Mesodermal cell (in vitro differentiated cells): ENCODE results near the gene RALGAPB.
"Not testable (repeated sequence)": the region's sequence is repeated elsewhere in the genome, so short reads cannot be mapped to it uniquely, and the experiment has no call there.

Experiments
- H3K27ac ChIP-seq: 2 replicates; pipeline ENCODE4 v1.7.0; 2013; ENCODE audit warnings: mild to moderate bottlenecking, low read depth, low read length, moderate library complexity; ENCODE audit not compliant: severe bottlenecking
- H3K36me3 ChIP-seq: 2 replicates; pipeline ENCODE4 v1.7.1; 2013; ENCODE audit warnings: mild to moderate bottlenecking, low read length, moderate library complexity; ENCODE audit not compliant: control insufficient read depth, insufficient read depth
- H3K4me1 ChIP-seq: one replicate; pipeline ENCODE4 v1.7.1; 2013; ENCODE audit warnings: mild to moderate bottlenecking, low read length; ENCODE audit not compliant: insufficient read depth, control insufficient read depth, poor library complexity, severe bottlenecking
- H3K4me3 ChIP-seq: 2 replicates; pipeline ENCODE4 v1.7.0; 2013; ENCODE audit warnings: low read length, control low read depth, mild to moderate bottlenecking; ENCODE audit not compliant: insufficient read depth, poor library complexity, severe bottlenecking; ENCODE audit errors: extremely low read depth
- H3K9me3 ChIP-seq: 2 replicates; pipeline ENCODE4 v1.7.1; 2013; ENCODE audit warnings: mild to moderate bottlenecking, low read length, moderate library complexity; ENCODE audit not compliant: control insufficient read depth
- WGBS, 2 experiments: methylation state at CpG; one replicate each; pipeline ENCODE4 v1.1.5; 2013; ENCODE audit warnings: missing lambda C conversion rate in 2 of 2; ENCODE audit not compliant: insufficient coverage in 2 of 2; 5-methylcytosine and 5-hydroxymethylcytosine counted together

RALGAPB gene

DNA sequence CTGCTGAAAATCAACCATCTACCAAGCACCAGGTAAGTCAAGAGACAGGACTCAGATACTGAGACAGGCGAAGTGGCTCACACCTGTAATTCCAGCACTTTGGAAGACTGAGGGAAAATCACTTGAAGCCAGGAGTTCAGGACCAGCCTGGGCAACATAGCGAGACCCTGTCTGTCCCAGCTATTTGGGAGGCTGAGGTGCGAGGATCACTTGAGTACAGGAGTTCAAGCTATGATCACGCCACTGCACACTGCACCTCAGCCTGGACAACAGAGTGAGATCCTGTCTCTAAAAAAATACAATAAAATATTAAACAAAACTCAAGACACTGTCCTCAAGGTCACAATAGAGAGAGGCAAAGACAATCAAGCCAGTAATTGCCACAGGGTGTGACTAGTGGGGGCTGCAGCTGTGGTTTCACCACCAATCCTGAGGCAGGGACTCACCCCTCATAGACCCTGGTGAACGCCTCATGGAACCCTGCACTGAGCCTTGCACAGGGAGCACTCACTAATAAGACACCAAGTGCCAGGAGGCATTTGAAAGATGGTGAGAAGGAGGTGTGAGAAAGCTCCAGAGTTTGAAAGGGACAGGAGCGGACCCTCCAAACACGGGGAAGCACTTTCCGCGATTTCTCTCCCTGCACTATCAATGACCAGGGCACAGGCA, 39.2 kb upstream of the RALGAPB start:
- Histone ChIP-seq H3K9me3 (no peaks in the 10 kb centered on the region), H3K27ac (no peak overlapping the region), H3K4me3 (peak overlapping the region; percentile 87), H3K36me3 (peaks cover 59% of the 10 kb centered on the region), H3K4me1 (peaks cover 17% of the 10 kb centered on the region)
- WGBS, 2 experiments = 78 to 91% methylated on average over 8 of the region's 9 CpGs

DNA sequence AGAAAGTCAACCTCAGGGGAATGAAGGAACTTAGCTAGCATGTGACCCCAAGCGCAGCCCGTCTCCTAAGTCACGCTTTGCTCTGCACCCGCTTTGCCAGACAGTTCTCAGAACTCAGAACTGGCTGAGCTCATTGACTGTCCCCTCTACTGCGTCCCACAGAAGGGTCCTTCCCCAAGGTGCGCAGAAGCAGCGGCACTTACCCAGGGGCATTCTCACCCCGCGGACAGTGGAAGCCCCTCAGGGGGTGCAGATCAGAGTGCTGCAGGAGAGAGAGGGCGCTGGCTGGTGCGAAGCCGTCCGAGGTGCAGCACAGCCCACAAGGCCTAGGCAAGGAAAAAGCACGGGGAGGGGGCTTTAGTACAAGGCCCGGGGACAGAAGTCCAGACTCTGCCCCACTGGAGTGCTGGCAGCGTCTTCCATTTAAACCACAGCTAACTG, 38.3 kb upstream of the RALGAPB start:
- H3K4me1 ChIP-seq = peaks cover 12% of the 10 kb centered on the region
- 3 to 6% methylated on average over 12 to 14 of the region's 16 CpGs for WGBS, 2 experiments
- H3K27ac ChIP-seq = peak overlapping the region; percentile 88
- no peaks in the 10 kb centered on the region for H3K9me3 ChIP-seq
- peaks cover 50% of the 10 kb centered on the region for H3K36me3 ChIP-seq
- H3K4me3 ChIP-seq = peak overlapping the region; percentile 87

DNA sequence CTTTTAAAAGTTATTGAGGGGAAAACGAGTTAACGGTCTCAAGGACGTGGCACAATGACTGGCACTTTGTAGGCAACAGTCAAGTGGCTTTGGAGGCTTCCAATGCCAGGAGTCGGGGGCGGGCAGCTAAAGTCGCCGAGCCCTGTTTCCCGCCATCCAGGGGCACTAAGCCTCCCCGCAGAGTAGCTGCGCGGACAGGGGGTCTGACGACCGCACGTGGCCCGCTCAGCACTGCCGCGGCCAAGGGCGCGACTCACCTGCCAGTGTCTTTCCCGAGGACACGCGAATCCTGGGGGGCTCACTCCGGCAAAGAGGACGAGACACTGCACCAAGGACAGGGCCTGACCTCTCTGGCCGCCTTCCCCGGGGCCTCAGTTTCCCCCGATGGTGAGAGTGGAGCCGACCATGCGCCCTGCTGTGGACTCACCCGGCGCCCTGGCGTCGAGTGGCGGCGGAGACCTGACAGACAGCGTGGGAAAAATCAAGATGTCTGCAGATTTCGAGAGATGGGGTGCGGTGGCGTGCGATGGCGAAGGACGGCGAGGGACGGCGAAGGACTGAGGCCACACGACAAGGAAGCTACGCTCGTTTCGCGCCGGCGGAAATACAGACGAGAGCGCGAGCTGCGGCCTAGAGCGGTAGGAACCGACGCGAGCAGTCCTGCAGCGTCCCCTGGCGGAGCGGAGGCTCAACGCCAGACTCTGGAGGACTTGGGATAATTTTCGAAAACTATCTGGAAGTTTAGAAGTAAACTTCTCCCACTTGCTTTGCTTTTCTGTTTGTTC, 37.7 kb upstream of the RALGAPB start, which contains the start of gene SNHG17:
Gene SNHG17, minus strand, starts transcription at position 559 of the 785 bp plus-strand sequence.
- Histone ChIP-seq H3K36me3 (peaks cover 44% of the 10 kb centered on the region), H3K27ac (peak within 1 kb of the TSS; percentile 88), H3K4me3 (peak within 1 kb of the TSS; percentile 87), H3K9me3 (no peaks in the 10 kb centered on the region), H3K4me1 (peaks cover 12% of the 10 kb centered on the region)
- 1% methylated on average over 63 of the region's 65 CpGs for WGBS, 2 experiments

DNA sequence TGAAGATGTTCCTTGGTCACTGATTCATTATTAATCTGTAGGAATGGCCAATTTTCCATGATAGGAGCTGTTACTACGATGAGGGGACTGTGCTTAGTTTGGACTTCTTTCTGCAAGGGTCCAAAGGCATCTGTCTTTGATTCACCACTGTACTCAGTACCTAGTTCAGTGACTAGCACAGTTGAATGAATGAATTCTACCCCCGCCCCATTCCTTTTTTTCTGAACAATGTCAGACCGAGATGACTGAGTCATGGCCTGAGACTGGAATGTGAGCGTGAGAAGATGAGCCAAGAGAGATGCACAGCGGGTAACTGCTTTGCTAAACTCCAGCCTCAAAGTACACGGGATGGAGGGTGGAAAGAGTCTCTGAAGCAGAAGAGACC, 37.1 kb upstream of the RALGAPB start:
- Histone ChIP-seq H3K9me3 (no peaks in the 10 kb centered on the region), H3K4me3 (peak overlapping the region; percentile 87), H3K36me3 (peaks cover 39% of the 10 kb centered on the region), H3K27ac (peak overlapping the region; percentile 88), H3K4me1 (peaks cover 12% of the 10 kb centered on the region)
- 60 to 76% methylated on average over 4 to 6 of the region's 6 CpGs for WGBS, 2 experiments

DNA sequence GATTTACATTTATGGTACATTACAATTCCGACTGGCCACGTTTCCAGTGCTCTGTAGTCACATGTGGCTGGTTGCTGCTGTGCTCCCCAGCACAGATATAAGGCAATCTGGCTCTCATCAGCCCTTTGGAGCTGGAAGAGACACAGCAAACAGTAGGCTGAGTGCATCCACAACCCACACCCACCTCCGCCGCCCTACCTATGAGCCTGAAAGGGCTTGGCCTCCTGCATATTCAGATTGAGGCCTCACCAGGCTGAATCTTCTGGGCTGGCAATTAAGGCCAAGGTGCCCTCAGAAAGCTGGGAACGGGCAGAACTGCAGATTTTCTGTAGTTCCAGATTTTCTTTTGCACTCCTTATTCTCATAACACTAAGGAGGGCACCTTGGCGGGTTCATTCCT, 34.8 kb upstream of the RALGAPB start:
- H3K4me1 ChIP-seq = peaks cover 8% of the 10 kb centered on the region
- 71 to 93% methylated on average over 3 of the region's 6 CpGs for WGBS, 2 experiments
- no peaks in the 10 kb centered on the region for H3K9me3 ChIP-seq
- peaks cover 17% of the 10 kb centered on the region for H3K36me3 ChIP-seq
- no peak overlapping the region for H3K27ac ChIP-seq
- H3K4me3 ChIP-seq = no peak overlapping the region

DNA sequence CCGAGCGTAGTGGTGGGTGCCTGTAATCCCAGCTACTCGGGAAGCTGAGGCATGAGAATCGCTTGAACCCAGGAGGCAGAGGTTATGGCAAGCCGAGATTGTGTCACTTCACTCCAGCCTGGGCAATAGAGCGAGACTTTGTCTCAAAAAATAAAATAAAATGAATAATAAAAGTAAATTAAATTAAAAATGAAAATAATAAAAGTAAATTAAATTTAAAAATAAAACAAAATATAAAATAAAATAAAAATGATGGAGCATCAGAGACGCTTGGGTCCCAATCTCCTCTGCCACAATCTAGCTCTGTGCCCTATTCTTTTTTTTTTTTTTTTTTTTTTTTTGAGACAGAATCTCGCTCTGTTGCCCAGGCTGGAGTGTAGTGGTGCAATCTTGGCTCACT, 31.5 kb upstream of the RALGAPB start:
- not testable (repeated sequence) for H3K9me3 ChIP-seq, H3K4me3 ChIP-seq, H3K36me3 ChIP-seq, H3K27ac ChIP-seq, H3K4me1 ChIP-seq
- 88 to 95% methylated on average over 4 to 5 of the region's 8 CpGs for whole genome bisulfite sequencing, 2 experiments

DNA sequence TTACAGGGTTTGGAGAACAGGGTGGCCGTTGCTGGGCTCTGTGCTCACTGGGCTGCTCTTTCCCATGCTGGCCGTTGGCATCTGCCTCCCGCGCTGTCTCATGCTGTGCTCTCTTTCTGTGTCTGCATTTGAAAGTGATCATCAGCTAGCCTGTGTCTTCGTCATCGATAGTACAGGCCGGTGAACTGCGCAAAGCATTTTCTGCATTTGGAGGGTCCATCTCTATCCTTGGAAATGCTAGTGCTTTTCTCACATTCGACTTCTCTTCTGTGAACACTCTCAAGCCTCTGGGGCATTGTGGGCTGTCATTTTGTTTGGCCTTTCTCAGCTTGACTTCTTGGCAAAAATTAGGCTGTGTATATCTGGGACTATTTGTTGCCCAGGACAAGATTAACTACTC, 30.7 kb upstream of the RALGAPB start:
- WGBS, 2 experiments = 54 to 58% methylated on average over 8 to 9 of the region's 9 CpGs
- Histone ChIP-seq H3K4me3 (no peak overlapping the region), H3K4me1 (no peaks in the 10 kb centered on the region), H3K9me3 (no peaks in the 10 kb centered on the region), H3K36me3 (no peaks in the 10 kb centered on the region), H3K27ac (no peak overlapping the region)

DNA sequence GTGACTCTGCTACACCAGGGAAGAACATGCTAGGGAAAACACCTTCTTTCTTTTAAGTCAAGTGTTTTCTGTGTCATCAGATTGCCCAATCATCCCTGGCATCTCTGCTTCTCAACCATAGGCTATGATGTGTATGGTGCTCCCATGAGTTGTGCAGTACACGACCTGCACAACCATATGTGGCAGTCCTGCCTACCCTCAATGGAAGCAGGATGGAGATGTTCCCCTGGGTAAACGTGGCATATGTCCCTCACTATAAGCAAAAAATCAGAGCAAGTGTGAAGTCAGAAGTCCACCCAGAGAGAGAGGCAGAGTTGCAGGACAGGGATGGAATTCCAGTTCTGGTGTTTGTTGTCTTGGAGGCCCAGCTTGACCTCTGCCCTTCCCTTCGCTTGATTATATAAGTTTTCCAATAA, 27.3 kb upstream of the RALGAPB start:
- H3K4me3 ChIP-seq = no peak overlapping the region
- no peaks in the 10 kb centered on the region for H3K9me3 ChIP-seq

DNA sequence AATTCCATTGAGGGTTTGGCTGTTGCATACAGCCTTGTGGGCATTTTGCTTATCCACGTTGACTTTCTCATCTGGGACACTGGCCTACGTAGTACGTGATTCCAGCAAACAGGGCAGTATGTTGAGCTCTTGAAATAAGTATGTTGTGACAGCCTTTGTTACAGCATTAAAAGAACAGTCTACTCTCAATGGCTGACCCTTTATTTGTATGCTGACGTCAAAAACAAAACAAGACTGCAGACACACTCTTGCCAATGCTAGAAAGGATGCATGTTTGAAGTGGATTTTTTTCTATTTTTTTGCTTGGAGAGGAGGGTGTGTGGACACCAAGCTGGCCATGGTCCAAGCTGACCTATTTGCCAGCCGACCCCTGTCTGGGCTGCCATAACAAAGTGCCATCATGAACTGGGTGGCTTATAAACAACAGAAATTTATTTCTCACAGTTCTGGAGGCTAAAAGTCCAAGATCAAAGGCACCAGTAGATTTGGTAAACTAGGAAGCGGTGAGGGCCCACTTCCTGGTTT, 26.7 kb upstream of the RALGAPB start:
- Histone ChIP-seq H3K9me3 (no peaks in the 10 kb centered on the region), H3K4me3 (peak overlapping the region; percentile 88), H3K27ac (no peak overlapping the region), H3K36me3 (peaks cover 30% of the 10 kb centered on the region), H3K4me1 (peaks cover 21% of the 10 kb centered on the region)
- WGBS, 2 experiments = 92 to 95% methylated on average over 2 to 5 of the region's 6 CpGs

More for the DNA sequence above, 27.3 kb upstream of the RALGAPB start:
- peaks cover 15% of the 10 kb centered on the region for H3K4me1 ChIP-seq
- H3K27ac ChIP-seq = no peak overlapping the region
- H3K36me3 ChIP-seq = peaks cover 24% of the 10 kb centered on the region
- 83 to 84% methylated on average over 1 to 2 of the region's 3 CpGs for WGBS, 2 experiments

DNA sequence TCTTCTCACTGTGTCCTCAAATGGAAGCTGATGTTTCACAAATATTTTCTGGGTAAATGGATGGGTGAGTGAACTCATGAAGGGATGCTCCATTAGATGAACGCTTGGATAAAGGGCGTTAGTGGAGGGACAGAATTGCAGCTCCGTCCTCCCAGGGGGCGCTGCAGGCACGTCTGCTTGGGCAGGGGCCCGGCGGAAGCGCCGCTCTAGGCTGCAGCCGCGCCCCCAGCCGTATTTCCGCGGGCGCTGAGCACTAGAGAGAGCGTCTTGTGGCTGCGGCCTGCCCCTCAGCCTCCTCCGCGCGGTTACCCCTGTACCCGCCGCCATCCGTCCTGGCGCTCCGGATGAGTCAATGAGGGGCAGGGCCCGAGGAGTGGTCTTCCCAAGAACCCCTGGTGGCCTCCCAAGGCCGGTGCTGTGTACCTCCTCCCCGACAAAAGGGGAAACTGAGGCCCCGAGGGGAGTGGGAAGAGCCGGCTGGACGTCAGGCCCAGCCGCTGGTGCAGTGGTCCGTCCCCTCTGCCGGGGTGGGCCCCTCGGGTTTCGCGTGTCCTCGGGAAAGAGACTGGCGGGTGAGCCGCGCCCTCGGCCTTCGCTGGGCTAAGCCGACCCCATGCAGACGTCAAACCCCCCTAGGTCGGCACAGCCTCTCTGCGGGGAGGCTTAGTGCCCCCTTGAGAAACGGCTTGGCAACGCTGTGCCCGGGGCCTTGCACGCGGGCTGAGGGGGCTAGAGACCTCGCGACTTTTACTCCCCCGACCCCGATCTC, 26.0 kb upstream of the RALGAPB start:
- peaks cover 35% of the 10 kb centered on the region for H3K36me3 ChIP-seq
- peak overlapping the region; percentile 88 for H3K4me3 ChIP-seq
- H3K27ac ChIP-seq = no peak overlapping the region
- peaks cover 26% of the 10 kb centered on the region for H3K4me1 ChIP-seq
- 4 to 6% methylated on average over 49 to 53 of the region's 56 CpGs for WGBS, 2 experiments
- no peaks in the 10 kb centered on the region for H3K9me3 ChIP-seq
